Measurements from ENCODE around the gene PAX5.

PAX5 gene

DNA sequence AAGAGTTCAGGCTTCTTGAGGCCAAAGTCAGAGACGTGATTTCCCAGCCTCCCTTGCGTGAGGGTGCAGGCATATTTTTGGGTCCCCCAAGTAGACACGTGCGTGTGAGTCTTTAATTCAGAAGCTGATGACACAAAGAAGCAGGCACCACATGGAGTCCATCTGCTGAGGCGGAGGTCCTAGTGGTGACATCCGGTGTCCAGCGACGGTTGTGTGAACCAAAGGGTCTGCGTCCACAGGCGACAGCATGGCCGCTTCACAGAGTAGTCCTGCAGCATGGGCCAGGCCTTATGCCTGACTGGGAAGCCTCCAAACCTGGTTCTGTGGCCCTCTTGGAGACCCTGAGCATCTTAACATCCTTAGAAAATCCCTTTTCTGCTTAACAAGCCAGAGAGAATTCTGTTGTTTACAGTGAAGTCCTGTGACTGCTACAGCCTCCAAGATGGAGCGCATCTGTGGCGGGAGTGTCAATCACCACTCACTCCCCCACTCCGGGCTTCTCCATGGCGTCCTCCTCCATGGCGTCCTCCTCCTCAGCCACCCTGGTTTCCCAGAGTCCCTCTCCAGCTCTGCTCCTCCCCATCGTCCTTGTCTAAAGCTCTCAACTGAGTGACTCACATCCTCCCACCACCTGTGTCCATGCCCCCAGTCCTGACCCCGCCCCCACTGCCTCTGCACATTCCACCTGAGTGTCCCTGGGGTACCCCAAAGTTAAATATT lies 133.8 kb downstream of the PAX5 start:
- DNase-seq: no peak

DNA sequence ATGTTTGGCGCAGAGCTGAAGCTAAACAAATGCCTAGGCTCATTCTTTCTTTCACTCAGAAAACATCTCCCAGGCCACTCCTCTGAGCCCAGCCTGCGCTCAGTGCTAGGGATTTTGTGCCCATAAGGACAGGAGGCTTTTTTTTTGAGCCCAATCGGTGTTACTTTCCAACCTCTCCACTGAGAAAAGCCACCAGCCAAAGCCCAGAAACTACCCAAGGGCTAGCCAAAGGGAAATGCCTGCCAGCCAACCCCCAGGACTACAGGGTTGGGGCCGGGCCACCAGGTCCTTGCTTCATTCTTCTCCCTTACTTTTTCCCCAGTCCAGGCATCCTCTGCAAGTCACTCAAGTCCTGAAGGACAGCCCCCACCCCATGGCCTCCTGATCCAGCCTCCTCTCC lies 134.7 kb downstream of the PAX5 start:
- no peak for DNase-seq

DNA sequence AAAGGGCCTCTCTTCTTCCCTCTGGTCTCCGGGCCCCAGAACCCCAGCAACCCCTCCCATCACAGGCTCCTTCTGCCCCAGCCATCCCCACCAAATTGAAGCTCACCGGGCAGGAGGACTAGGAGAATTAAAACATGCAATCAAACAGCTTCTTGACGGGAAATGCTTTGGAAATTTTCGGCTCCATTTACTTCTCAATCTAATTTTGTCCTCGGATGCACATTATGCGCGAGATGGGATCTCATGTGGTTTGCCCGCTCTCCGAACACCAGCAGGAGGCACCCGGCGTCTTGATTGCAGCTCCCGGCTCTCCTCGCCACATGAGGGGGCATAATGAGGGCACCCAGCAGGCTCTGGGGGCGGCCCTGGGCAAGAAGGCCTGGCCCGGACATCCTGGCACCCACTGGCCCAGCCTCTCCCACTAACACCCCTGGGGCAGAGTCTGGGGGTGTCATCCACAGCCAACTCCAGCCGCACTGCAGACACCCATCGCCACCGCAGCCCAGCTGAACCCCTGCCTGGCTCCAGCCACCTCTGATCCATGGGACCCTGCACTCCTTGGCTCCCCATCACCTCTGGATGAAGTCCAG lies 135.5 kb downstream of the PAX5 start:
- no peak for DNase-seq

DNA sequence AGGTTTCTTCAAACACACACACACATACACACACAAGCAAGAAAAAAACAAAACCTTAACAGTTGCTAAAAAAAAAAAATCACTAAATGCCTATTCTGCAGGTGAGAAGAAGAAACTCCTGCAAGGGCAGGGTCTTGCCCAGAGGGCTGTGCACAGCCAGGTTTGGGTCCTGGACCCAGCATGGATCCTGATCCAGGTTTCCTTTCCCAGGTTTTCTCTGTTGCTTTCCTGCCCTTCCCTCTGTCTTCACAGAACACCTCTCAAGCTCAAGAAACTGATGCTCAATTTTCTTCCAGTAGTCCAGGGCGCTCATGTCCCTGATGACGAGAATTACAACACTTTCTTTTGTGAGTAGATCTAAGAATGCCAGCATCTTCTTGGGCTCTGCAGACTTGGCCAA lies 136.6 kb downstream of the PAX5 start:
- DNase-seq: no peak

DNA sequence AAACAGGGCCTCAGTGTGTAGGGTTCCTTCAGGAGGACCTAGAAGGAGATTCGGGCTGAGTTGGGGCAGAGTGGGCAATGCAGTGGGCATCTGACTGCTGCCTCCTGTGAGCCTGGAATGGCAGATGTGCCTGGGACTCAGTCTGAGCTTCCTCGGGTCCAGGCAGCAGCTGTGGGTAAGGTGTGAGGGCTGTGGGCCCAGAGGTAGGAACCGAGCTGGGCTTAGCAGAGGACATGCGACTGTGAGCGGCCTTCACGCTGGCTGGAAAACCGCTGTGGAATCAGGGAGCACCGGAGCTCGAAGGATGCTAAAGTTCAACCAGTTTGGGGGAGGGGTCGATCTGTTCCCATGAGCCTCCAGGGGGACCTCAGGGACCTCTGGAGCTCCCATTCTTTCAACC lies 137.0 kb downstream of the PAX5 start:
- no peak for DNase-seq

DNA sequence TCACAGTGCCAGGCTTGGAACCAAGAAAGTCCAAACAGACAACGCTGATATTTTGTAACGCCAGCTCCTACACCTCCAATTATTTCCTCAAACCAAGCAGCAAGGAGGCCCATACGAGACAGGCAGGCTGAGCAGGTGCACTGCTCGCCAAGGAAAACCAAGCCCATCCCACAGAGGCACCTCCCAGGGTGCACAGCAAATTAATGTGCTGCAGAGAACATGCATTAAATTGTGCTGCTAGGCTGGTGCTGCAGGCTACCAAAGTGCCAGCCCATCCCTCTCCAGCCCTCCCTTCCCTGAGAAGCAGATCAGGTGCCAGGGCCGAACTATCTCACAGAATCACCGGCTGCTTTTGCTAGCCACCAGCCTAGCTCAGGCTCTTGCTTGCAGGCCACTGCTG lies 137.8 kb downstream of the PAX5 start:
- no peak for DNase-seq

DNA sequence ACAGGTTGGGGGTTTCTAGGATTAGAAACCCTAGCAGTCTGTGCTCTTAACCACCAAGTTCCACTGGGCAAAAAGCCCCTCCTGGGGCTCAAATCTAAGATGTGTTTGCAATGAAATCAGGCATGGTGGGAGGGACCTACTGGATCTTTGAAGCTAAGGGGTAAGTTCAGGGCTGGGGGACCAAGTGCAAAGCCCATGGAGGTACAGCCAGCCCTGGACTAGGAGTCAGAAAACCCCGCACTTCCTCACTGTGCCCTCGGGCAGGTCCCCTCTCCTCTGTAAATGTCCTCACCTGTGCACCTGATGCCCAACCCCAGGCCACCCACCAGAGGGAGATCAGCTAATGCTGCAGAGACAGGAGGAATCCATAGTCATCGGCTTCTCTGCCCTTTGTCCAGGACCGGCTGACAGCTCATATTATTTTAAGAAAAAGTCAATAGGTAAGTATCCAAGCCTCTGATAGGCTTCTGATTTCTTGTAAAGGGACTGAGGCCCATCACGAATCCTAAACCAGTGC lies 138.3 kb downstream of the PAX5 start:
- no peak for DNase-seq

DNA sequence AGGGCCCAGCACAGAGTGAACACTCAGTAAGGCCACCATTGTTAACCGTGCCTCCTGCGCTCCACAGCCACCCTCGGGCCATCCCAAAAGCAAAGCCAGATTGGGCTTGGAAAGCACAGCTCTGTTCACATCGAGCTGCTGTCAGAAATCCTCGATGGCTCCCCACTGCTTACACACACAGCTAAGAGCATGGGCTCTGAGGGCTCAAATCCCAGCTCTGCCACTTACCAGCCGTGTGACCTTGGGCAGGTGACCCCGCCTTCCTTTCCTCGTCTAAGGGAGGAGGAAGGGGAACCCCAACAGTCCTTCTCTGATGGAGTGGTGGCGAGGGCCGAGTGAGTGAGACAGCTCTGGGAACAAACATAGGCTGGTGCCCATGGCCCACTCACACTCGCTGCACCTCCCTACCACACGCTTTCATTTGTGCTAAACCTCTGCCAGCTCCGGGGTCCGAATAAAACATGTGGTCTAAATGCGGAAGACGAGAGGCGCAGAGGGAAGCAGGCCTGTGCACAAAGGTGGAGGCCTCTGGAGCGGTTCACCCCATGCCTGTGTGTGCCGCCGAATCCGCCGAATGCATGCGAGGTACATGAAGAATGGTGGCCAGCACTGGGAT lies 139.3 kb downstream of the PAX5 start:
- no peak for DNase-seq

DNA sequence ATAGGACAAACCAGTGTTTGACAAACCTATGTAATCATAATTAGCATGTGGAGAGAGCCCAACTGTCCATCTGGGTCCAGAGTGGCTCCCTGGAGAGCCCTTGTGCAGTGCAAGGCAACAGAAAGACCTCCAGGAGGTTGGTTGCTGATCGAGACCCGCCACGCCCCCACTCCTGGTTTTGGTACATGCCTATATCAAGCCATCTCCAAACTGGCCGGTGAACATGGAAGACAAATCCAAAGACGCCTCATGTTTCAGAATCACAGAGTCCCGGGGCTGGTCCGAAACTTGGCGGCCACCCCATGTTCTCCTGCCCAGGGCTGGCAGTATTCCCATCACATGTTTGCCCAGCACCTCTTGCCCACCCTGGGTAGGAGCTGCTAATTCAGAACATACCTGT lies 140.2 kb downstream of the PAX5 start:
- no peak for DNase-seq

DNA sequence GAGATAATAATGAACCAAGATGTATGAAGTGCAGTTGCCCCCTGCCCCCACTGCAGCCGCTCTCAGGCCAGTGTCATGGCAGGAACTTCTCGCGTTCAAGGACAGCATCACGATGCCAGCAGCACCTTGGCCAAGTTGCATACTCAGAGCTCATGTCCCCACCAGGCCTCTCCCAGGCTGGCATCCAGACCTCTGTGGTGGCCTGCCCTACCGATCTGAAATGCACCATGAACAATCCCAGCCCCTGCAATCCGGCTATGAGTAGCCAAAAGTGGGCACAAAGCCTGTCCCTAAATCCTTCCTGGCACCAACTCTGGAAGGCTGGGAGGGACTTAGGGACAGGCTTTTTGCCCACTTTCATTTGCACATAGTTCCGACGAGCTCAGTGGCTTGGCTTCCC lies 140.9 kb downstream of the PAX5 start:
- no peak for DNase-seq

DNA sequence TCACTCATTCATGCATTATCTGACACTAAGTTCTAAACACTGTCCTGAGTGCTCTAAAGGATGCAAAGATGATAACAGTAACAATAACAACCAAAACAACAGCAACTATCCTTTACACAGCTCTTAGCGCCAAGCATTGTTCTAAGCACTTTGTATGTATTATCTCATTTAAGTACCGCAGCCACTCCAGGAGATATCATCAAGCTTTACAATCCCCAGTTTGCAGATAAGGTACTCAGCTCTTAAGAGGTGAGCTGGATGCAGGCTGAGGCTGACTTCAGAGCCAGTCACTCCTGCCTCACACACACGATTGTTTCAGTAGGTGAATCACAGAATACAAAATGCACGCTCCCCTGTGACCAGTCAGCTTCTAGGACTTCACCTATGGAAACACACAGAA lies 141.8 kb downstream of the PAX5 start:
- DNase-seq: no peak

DNA sequence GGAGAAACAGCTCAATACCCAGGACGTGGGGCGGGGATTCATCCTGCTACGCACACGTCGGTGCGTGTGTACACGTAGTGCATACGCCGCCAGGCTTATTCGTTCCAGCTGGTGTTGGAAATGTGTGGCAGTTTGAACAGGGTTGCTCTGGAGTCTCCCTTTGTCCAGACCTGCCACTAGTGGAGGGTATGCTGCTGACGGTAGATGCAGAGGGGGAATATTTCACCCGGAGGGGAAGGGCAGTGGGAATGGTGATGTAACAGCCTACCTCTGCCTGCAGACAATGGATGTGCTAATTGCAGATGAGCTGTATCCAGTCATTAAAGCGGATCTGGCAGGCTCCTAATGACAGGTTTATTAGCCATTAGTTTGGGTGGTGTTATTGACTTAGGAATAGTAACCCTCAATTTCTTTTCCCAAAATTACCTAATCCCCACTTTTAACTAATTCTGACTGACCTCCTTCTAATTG lies 142.7 kb downstream of the PAX5 start:
- DNase-seq: no peak

DNA sequence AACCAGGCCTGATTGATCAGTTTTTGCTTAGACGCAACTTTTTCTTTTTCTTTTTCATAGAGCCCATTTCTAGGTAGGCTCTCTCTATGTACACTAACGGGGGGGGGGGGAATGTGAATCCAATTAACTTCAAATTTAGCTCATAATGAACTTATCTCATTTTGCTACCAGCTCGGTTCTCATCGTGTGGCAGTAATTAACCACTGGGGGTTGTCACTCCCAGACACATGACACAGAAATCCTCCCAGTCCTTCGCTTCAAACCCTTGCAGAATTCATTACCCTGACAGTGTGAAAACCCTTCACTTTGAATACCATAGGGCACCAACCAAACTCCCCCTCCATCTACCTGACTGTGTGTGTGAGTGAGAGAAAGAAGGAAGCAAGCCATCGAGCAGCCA lies 144.2 kb downstream of the PAX5 start:
- DNase-seq: no peak

DNA sequence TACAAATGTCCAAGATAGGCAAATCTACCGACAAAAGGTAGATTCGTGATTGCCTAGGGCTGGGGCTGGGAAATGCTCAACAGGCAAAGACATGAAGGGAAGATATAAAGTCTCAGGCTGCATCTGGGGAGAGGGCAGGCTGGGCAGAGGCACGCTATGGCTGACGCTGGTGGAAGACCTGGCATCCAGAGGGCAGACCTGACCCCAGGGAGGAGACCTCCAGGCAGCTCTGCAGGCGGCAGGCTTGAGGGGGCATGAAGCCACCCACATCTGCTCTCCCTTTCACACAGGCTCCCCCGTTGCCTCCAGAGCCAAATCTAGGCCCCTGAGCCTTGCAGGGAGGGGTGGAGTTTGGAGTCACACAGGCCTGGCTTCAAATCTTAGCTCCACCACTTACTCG lies 145.5 kb downstream of the PAX5 start:
- no peak for DNase-seq

DNA sequence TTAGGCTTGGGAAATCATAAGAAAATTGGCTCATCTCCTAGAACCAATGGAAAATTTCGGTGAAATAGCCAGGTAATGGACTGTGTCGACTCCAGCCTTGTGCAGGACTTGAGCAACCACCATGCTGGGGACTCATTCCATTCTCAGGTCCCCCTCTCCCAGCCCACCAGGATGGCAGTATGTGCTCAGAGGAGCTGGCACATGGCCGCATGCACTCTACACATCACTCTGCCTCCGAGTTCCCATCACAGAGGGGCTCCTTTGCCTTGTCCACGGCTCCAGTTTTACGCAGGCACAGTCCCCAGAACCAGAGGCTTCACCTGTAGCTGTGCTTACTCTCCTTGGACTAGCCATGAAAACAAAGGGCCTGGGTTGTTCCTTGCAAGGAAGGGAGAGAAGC lies 149.3 kb downstream of the PAX5 start:
- no peak for DNase-seq

DNA sequence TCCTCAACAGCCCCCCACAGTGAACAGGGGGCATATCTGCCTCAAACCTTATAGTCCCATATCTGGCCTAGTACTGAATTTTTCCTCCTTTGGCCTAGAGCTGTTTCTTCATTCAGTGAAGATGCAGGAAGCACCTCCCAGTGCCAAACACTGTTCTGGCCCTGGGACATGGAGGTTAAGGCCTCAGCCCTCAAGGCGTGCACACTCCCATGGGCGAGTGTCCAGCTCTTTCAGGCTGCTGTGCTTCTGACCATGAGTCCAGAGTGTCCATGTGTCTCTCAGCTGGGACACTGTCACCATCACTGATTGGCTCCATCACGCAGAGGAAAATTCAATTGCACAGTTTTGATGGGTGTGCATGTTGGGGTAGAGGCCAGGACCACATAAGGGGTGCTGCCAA lies 151.5 kb downstream of the PAX5 start:
- no peak for DNase-seq

DNA sequence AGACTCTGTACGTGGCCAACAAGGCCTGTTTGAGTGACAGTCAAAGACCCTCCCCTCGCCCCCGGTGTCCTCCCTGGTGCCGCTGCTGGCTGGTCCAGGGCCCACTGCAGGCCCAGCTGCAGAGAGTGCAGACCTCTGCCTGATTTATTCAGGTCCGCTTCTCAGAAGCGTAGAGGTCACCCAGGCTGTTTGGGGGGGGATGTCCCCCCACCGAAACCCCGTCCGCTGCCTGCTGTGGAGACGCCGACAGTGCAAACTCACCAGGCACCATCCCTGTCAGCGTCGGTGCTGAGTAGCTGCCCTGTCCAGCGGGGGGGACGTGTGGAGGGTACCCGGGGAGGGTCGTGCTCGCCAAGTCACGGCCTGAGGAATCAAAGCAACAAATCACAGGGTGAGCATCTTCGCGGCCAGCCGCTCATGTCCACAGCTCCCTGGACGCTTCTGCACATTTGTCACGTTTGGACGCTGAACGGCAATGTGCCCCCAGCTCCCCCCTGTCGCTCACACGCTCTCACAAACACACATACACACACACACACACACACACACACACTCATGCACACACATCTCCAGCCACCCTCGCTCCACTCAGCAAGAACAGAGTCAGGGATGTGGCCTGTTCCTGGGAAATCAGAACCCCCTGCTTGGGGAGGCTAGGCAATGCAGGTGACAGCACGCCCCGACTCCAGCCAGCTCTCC lies 152.2 kb downstream of the PAX5 start:
- no peak for DNase-seq

DNA sequence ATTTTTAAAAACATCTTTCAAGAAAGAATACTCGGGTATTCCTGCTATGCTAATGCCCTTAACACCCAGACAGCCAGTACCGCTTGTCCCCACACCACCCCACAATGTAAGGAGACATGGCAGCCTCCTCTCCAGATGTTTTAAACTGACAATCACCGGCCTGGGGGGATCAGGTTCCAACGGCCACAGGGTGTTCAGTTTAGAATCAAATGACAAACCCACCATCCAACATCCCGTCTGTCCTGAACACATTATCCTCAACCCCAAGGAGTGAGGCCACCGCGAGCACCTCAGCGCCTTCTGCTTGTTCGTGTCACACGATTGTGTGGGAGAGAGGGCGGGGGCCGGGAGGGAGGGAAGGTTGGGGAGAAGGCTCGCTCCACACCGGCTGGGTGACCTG lies 152.8 kb downstream of the PAX5 start:
- no peak for DNase-seq

DNA sequence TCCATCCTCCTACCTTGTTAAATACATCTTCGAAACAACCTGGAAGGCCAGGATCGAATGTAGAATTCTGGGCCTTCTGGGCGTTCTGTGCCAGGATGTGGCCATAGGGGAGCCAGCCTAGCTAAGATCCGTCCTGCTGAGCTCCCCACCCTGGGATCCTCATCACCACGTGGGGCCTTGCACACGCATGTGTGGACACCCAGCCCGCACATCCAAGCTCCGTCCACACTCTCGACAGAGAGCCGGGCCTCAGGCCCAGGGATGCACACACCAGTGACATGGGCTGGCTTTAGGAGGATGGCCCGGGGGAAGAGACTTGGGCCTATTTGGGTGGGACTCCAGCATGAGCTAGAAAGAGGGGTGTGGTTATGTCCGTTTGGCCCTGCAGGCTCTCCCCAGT lies 154.0 kb downstream of the PAX5 start:
- DNase-seq: no peak

DNA sequence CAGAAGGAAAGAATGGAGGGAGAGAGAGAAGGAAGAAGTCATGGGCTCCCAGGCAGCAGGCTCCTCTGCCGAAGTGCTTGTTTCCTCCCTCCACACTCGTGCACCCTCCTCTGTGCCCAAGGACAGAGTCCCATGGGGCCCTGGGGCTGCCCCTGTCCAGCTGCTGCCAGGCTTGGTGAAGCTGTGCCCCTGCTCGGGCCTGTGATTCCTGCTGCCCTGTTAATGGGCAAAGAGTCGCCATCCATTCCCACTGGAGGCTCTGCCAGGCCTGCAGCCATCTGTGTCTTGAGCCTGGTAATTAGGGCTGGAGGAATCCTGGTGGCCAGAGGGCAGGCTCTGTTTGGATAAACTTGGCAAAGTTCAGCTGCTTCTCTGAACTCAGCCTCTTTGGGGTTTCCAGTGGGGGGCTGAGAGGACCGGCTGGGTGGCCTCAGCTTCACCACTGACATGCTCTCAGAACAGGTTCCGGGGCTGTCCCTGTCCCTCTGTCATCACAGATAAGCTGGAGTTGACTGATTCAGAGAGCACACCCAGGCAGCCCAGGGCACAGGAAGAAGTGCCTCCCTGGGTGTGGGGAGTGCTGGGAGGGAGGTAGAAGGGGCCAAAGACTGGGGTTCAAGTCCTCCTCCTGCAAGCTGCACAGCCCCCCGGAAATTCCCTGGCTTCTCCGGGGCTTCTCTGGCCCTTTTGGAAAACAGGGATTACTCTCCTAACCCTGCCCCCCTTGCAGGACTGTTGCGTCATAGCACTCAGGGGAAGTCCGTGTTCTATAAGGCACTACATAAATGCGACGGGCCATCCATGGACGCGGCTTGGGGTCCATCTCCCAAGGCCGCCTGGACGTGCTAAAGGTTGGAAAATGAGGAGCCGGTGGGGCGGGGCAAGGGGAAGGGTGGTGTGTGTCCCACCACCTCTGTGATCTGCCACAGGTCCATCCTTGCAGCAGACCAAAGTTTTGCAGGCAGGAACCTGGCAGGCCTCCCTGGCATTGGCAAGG lies 154.8 kb downstream of the PAX5 start:
- no peak for DNase-seq

DNA sequence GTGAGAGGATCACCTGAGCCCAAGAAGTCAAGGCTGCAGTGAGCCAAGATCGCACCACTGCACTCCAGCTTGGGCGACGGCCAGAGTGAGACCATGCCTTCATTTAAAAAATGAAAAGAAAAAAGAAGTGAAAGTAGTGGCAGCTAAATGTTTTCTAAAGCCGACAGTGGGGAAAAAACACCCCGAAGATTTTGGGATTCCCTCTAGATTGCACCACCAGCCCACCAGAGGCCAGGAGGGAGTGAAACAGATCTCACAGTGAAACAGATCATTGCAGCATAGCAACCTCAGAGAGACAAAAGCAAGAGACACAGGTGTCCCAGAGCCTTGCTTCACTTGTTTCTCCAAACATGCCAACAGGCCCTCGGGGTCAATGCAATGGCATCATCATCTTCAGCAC lies 156.8 kb downstream of the PAX5 start:
- DNase-seq: no peak

DNA sequence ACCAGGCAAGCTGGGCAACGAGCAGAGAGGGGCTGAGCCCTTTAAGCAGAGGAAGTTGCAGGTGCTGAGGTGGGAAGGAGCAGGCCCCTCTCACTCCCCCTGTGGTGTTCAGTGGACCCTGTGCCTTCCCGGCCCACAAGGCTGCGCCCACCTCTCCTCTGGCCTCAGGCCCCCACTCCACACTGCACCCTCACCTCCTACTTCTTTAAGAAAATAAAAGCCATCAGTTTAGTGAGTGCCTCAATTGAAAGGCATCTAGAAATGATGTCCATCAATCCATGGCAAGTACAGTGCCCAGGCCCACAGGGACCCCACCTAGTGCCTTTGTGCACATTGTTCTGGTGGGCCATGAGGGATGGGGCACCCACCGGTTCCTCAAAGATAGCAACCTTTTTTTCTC lies 158.0 kb downstream of the PAX5 start:
- no peak for DNase-seq
